ENCODE measurements around the gene MOGAT3. TPM values are rescaled to one million over a fixed set of nuclear protein-coding genes. Genes with fewer than 3 reads are reported as not detected.

Gene MOGAT3
- total and polyA plus RNA-seq, 9 of the 15 experiments (the other 6 are each of a cell fraction or from before 2014, with no cell fraction given), result 0.07 to 0.17 (median 0.13) TPM; not detected in 6

GRCh38 chr7:101156866-101157589 lies 43.8 kb downstream of the MOGAT3 start (continued):
- TF ChIP-seq, protein P1, sequence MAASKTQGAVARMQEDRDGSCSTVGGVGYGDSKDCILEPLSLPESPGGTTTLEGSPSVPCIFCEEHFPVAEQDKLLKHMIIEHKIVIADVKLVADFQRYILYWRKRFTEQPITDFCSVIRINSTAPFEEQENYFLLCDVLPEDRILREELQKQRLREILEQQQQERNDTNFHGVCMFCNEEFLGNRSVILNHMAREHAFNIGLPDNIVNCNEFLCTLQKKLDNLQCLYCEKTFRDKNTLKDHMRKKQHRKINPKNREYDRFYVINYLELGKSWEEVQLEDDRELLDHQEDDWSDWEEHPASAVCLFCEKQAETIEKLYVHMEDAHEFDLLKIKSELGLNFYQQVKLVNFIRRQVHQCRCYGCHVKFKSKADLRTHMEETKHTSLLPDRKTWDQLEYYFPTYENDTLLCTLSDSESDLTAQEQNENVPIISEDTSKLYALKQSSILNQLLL (CRISPR knock-in tag; IDR thresholded peaks at IDR 0.05; ENCODE audit: borderline replicate concordance), result no peak
- no peak for TF ChIP-seq STAT5A (IDR thresholded peaks at IDR 0.05; ENCODE audit: borderline replicate concordance, low read length)
- no peak for TF ChIP-seq UBTF (IDR thresholded peaks at IDR 0.05; ENCODE audit: borderline replicate concordance in 1 of 2, low read depth in 2 of 2, low read length in 2 of 2)
- TF ChIP-seq CAMTA2 (CRISPR knock-in tag; conservative IDR thresholded peaks at IDR 0.05), result no peak
- no peak for TF ChIP-seq ZNF274 (IDR thresholded peaks at IDR 0.05; ENCODE audit: borderline replicate concordance, low read depth, low read length)
- TF ChIP-seq NFRKB (IDR thresholded peaks at IDR 0.05; ENCODE audit: low read depth), result no peak
- peak; percentile 97 for TF ChIP-seq BHLHE40 (IDR thresholded peaks at IDR 0.05; ENCODE audit: low read length)
- TF ChIP-seq ZNF316 (IDR thresholded peaks at IDR 0.05), result peak; percentile 98
- TF ChIP-seq HSF4 (CRISPR knock-in tag; IDR thresholded peaks at IDR 0.05; ENCODE audit: borderline replicate concordance), result no peak
- TF ChIP-seq, protein P2, sequence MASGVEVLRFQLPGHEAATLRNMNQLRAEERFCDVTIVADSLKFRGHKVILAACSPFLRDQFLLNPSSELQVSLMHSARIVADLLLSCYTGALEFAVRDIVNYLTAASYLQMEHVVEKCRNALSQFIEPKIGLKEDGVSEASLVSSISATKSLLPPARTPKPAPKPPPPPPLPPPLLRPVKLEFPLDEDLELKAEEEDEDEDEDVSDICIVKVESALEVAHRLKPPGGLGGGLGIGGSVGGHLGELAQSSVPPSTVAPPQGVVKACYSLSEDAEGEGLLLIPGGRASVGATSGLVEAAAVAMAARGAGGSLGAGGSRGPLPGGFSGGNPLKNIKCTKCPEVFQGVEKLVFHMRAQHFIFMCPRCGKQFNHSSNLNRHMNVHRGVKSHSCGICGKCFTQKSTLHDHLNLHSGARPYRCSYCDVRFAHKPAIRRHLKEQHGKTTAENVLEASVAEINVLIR (CRISPR knock-in tag; IDR thresholded peaks at IDR 0.05), result no peak
- TF ChIP-seq RBM17 (IDR thresholded peaks at IDR 0.05; ENCODE audit: borderline replicate concordance, low read depth, low read length), result no peak
- peak; percentile 94 for TF ChIP-seq C11orf30 (IDR thresholded peaks at IDR 0.05; ENCODE audit: low read depth)
- no peak for TF ChIP-seq SNRNP70 (optimal IDR thresholded peaks at IDR 0.05; ENCODE audit: low read depth, low read length)
- peak; percentile 44; the same call in 1 of the 2 replicates for TF ChIP-seq RAD51 (IDR thresholded peaks at IDR 0.05; ENCODE audit: borderline replicate concordance, low read depth)
- TF ChIP-seq ZNF696 (CRISPR knock-in tag; conservative IDR thresholded peaks at IDR 0.05), result no peak
- no peak for TF ChIP-seq ZC3H8 (IDR thresholded peaks at IDR 0.05)
- TF ChIP-seq ZNF324 (CRISPR knock-in tag; IDR thresholded peaks at IDR 0.05), result no peak
- no peak for TF ChIP-seq PHF8 (IDR thresholded peaks at IDR 0.05; ENCODE audit: borderline replicate concordance, low read length)
- no peak for TF ChIP-seq POLR2AphosphoS2 (IDR thresholded peaks at IDR 0.05; ENCODE audit: low read length)
- no peak for TF ChIP-seq JUN (IDR thresholded peaks at IDR 0.05; ENCODE audit: borderline replicate concordance, low read depth, low read length)
- TF ChIP-seq JUN (CRISPR knock-in tag; IDR thresholded peaks at IDR 0.05; ENCODE audit: borderline replicate concordance), result no peak
- TF ChIP-seq ZNF224 (CRISPR knock-in tag; IDR thresholded peaks at IDR 0.05), result no peak
- TF ChIP-seq PRPF4 (IDR thresholded peaks at IDR 0.05; ENCODE audit: insufficient read depth, low read depth, low read length, poor library complexity, severe bottlenecking), result no peak
- no peak for TF ChIP-seq ZNF507 (tag; conservative IDR thresholded peaks at IDR 0.05)

All from K562 (cell line).